NCI-H1417 (cell line): Measurements from ENCODE around the gene SPRR5.

ENCODE experiments used
- DNase-seq, 3 experiments: peaks; one replicate each; lab custom pipeline; 2025; lab: John Stamatoyannopoulos, UW

The SPRR5 gene

GRCh38 chr1:152983234-152983633, 36.2 kb downstream of the SPRR5 start:
- no peak for DNase-seq

GRCh38 chr1:152983743-152984142, 36.7 kb downstream of the SPRR5 start, which contains the start of gene SPRR1A:
Gene SPRR1A, plus strand, starts transcription at chr1:152984081. Its CDS starts 1,150 bp downstream, at chr1:152985231.
- peak in 1 of 3 experiments; percentile 20 for DNase-seq

GRCh38 chr1:152986578-152986977, 39.6 kb downstream of the SPRR5 start:
- no peak for DNase-seq

GRCh38 chr1:152993186-152993585, 46.2 kb downstream of the SPRR5 start:
- no peak for DNase-seq

GRCh38 chr1:152995842-152996241, 48.8 kb downstream of the SPRR5 start:
- DNase-seq: no peak

- no peak for DNase-seq
These were observed 49.8 kb downstream of the SPRR5 start for GRCh38 chr1:152996633-152997400.

- no peak for DNase-seq
These were observed 50.9 kb downstream of the SPRR5 start for GRCh38 chr1:152997901-152998300.

- DNase-seq: no peak
These were observed 51.5 kb downstream of the SPRR5 start for GRCh38 chr1:152998476-152998875.
